Right lobe of liver (tissue), 6 donors: ENCODE data around the gene RHOBTB1. TPM values are rescaled to one million over a fixed set of nuclear protein-coding genes. Genes with fewer than 3 reads are reported as not detected.

Experiments used
- ATAC-seq, 4 donors: fragments of 200-7000 bp; cut with Tn5 transposase; one replicate each; pipeline ENCODE4 v1.9.1; 2020; ENCODE audit warnings: mild to moderate bottlenecking in 4 of 4, moderate library complexity in 4 of 4
- DNase-seq, 3 donors: peaks; one replicate each; pipeline ENCODE4 v3.0.0-alpha.2; 2020
- H3K27ac ChIP-seq, 3 donors: fragments of 200-600 bp; one replicate each; pipeline ENCODE4 v1.8.0; 2022
- H3K27me3 ChIP-seq, 2 donors: fragments of 200-600 bp; one replicate each; pipeline ENCODE4 v1.8.0; 2022
- H3K36me3 ChIP-seq, 4 donors: fragments of 200-600 bp; sonication (generic) in 1 of 4; one replicate each; pipeline versions ENCODE4 v1.5.1 to v1.8.0; 2017 to 2022; ENCODE audit warnings: control low read depth in 1 of 4
- H3K4me1 ChIP-seq, 4 donors: fragments of 200-600 bp; sonication (generic) in 1 of 4; one replicate each; pipeline versions ENCODE4 v1.5.1 to v1.8.0; 2017 to 2022; ENCODE audit warnings: control low read depth in 1 of 4
- H3K4me3 ChIP-seq, 3 donors: fragments of 200-600 bp; one replicate each; pipeline ENCODE4 v1.8.0; 2022
- H3K9me3 ChIP-seq, 4 donors: fragments of 200-600 bp; sonication (generic) in 1 of 4; one replicate each; pipeline versions ENCODE4 v1.5.1 to v1.8.0; 2017 to 2022; ENCODE audit warnings: control low read depth in 1 of 4
- CTCF ChIP-seq, 4 donors: fragments of 200-600 bp in 3 of 4; fragments of 450-650 bp in 1 of 4; IDR thresholded peaks; one replicate each; pipeline versions ENCODE4 v1.5.1 to v1.8.0; 2016 to 2022; ENCODE audit warnings: antibody characterized with exemption in 4 of 4, mild to moderate bottlenecking in 2 of 4
- POLR2A ChIP-seq: fragments of 450-650 bp; IDR thresholded peaks from one replicate; pipeline ENCODE4 v1.6.1; 2017; ENCODE audit warnings: antibody characterized with exemption, mild to moderate bottlenecking
- WGBS: methylation state at CpG from one replicate; pipeline ENCODE4 v1.1.6; 2018; ENCODE audit warnings: low coverage, low lambda C conversion rate; ENCODE audit not compliant: insufficient coverage; ENCODE audit errors: missing lambda C conversion rate; 5-methylcytosine and 5-hydroxymethylcytosine counted together
- intact Hi-C, 2 donors: fragments of 100-400 bp; cut with DNase I; formaldehyde crosslinking; loops; one replicate each; pipeline versions ENCODE4 v1.11.2 to v1.14.1; 2022
- total RNA-seq, 6 experiments: library from RNA; depleted of rRNA in 2 of 6; stranded (reverse); fragments of >200 nt in 2 of 6; fragmentation: NEBNext Ultra II Directional in 3 of 6; extraction: Animal tissue kit (Norgen Biotek cat#: 25700) in 3 of 6; gene quantifications; one replicate each; pipeline versions ENCODE4 v1.1.0 to v1.2.4, GENCODE V29; 2016 to 2023
- donor health status: DM: no; HTN: yes; CAD: no.
- donor health status: DM: no; HTN: no; CAD: no.
- donor health status: DM: no; HTN: no; CAD: no.
- donor health status: DM: no; HTN: yes; CAD: no.
- donor health status: DM: no; HTN: yes; CAD: no.

RHOBTB1 gene
- total RNA-seq, 6 experiments from 2014 or later, result 3.0 to 5.4 (median 4.4) TPM

GRCh38 chr10:60932756-60933155 lies 11.2 kb downstream of the RHOBTB1 start:
- WGBS, result 71% methylated on average over 4 of the region's 4 CpGs
- TF ChIP-seq CTCF (IDR thresholded peaks at IDR 0.05) (no peak), POLR2A (no peak)
- no peak for ATAC-seq
- H3K27ac ChIP-seq, result no peak overlapping the region
- intact Hi-C loops, result no loop called here
- H3K4me1 ChIP-seq, result peaks cover 0 to 3% (median 0%) of the 10 kb centered on the region in 4 donors
- H3K4me3 ChIP-seq, result no peak overlapping the region
- no peaks in the 10 kb centered on the region for H3K9me3 ChIP-seq
- H3K27me3 ChIP-seq, result no peaks in the 10 kb centered on the region
- DNase-seq, result no peak
- H3K36me3 ChIP-seq, result no peaks in the 10 kb centered on the region

- no peaks in the 10 kb centered on the region for H3K9me3 ChIP-seq
- no peaks in the 10 kb centered on the region for H3K36me3 ChIP-seq
- TF ChIP-seq CTCF (IDR thresholded peaks at IDR 0.05) (no peak), POLR2A (no peak)
- no peak overlapping the region for H3K27ac ChIP-seq
- H3K27me3 ChIP-seq, result no peaks in the 10 kb centered on the region
- no peaks in the 10 kb centered on the region for H3K4me1 ChIP-seq
- ATAC-seq, result no peak
- H3K4me3 ChIP-seq, result no peak overlapping the region
- DNase-seq, result no peak
- intact Hi-C loops, result no loop called here
- WGBS, result 47% methylated on average over 3 of the region's 3 CpGs
Observed at GRCh38 chr10:60930237-60930636, 13.7 kb downstream of the RHOBTB1 start.

- Histone ChIP-seq H3K4me3 (no peak overlapping the region), H3K4me1 (no peaks in the 10 kb centered on the region), H3K36me3 (no peaks in the 10 kb centered on the region), H3K27ac (no peak overlapping the region), H3K9me3 (no peaks in the 10 kb centered on the region), H3K27me3 (no peaks in the 10 kb centered on the region)
- ATAC-seq (no peak), DNase-seq (no peak)
- WGBS, result 44% methylated on average over 2 of the region's 2 CpGs
- intact Hi-C loops, result no loop called here
- TF ChIP-seq CTCF (IDR thresholded peaks at IDR 0.05), result no peak
- no peak for TF ChIP-seq POLR2A
Observed at GRCh38 chr10:60921633-60922032, 22.4 kb downstream of the RHOBTB1 start.

GRCh38 chr10:60920479-60920878 lies 23.5 kb downstream of the RHOBTB1 start:
- TF ChIP-seq CTCF (IDR thresholded peaks at IDR 0.05) (no peak), POLR2A (no peak)
- no peaks in the 10 kb centered on the region for H3K9me3 ChIP-seq
- no peaks in the 10 kb centered on the region for H3K27me3 ChIP-seq
- no peak overlapping the region for H3K4me3 ChIP-seq
- H3K27ac ChIP-seq, result no peak overlapping the region
- no peak for DNase-seq
- H3K4me1 ChIP-seq, result no peaks in the 10 kb centered on the region
- no peaks in the 10 kb centered on the region for H3K36me3 ChIP-seq
- no peak for ATAC-seq
- WGBS, result 80% methylated on average over 1 of the region's 4 CpGs
- intact Hi-C loops, result no loop called here

GRCh38 chr10:60919551-60919950 lies 24.4 kb downstream of the RHOBTB1 start:
- no peak for ATAC-seq
- no peak for TF ChIP-seq CTCF (IDR thresholded peaks at IDR 0.05)
- TF ChIP-seq POLR2A, result no peak

More at GRCh38 chr10:60919551-60919950, 24.4 kb downstream of the RHOBTB1 start:
- Histone ChIP-seq H3K27me3 (no peaks in the 10 kb centered on the region), H3K9me3 (no peaks in the 10 kb centered on the region), H3K4me1 (no peaks in the 10 kb centered on the region), H3K36me3 (no peaks in the 10 kb centered on the region), H3K27ac (no peak overlapping the region), H3K4me3 (no peak overlapping the region)
- DNase-seq, result no peak
- 74% methylated on average over 2 of the region's 2 CpGs for WGBS
- intact Hi-C loops, result no loop called here
